Measurements from ENCODE around the gene PTEN. TPM values are rescaled to one million over a fixed set of nuclear protein-coding genes. Genes with fewer than 3 reads are reported as not detected.

Gene PTEN
- total and polyA plus RNA-seq, 9 of the 15 experiments (the other 6 are each of a cell fraction or from before 2014, with no cell fraction given), result 8.4 to 56.9 (median 22.2) TPM

DNA sequence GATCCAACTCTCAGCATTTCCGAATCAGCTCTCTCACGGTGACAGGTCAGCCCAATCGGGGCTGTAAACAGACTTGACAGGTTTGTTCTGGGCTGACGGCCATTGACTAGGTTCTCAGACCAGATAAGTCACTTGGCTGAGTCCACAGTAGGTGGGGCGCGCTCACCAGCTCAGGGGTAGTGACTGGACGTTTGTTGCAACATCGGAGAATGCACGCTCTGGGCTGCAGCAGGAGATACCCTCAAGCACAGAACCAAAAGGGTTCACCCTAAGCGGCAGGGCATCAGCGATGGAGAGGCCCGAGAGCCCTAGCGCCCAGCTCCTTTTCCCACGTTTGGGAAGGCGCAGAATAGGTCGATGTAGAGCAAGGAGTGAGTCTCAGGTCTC, 1.9 kb upstream of the PTEN start (continued):
- TF ChIP-seq, protein P1, sequence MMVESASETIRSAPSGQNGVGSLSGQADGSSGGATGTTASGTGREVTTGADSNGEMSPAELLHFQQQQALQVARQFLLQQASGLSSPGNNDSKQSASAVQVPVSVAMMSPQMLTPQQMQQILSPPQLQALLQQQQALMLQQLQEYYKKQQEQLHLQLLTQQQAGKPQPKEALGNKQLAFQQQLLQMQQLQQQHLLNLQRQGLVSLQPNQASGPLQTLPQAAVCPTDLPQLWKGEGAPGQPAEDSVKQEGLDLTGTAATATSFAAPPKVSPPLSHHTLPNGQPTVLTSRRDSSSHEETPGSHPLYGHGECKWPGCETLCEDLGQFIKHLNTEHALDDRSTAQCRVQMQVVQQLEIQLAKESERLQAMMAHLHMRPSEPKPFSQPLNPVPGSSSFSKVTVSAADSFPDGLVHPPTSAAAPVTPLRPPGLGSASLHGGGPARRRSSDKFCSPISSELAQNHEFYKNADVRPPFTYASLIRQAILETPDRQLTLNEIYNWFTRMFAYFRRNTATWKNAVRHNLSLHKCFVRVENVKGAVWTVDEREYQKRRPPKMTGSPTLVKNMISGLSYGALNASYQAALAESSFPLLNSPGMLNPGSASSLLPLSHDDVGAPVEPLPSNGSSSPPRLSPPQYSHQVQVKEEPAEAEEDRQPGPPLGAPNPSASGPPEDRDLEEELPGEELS (CRISPR knock-in tag; IDR thresholded peaks at IDR 0.05; ENCODE audit: borderline replicate concordance), result 0 out of 2 replicates have a peak, but pooled peaks have one; percentile 22
- TF ChIP-seq CREM (IDR thresholded peaks at IDR 0.05; ENCODE audit: low read depth) (peak; percentile 27; the same call in 1 of the 2 replicates), CBFA2T3 (IDR thresholded peaks at IDR 0.05) (0 out of 2 replicates have a peak, but pooled peaks have one; percentile 5), PRDM10 (IDR thresholded peaks at IDR 0.05; ENCODE audit: partially characterized antibody) (peak; percentile 67), SLC30A9 (CRISPR knock-in tag; IDR thresholded peaks at IDR 0.05) (no peak), ZSCAN29 (IDR thresholded peaks at IDR 0.05) (no peak), ZNF354B (CRISPR knock-in tag; IDR thresholded peaks at IDR 0.05) (no peak), TCF3 (CRISPR knock-in tag; IDR thresholded peaks at IDR 0.05) (peak; percentile 10; the same call in 1 of the 2 replicates), SMC3 (conservative IDR thresholded peaks at IDR 0.05; ENCODE audit: insufficient read depth, low read depth, low read length) (0 out of 2 replicates have a peak, but pooled peaks have one; percentile 31), ATF1 (CRISPR knock-in tag; IDR thresholded peaks at IDR 0.05) (no peak), ATF1 (tag; IDR thresholded peaks at IDR 0.05) (no peak), PTRF (tag; IDR thresholded peaks at IDR 0.05) (no peak), CREBBP (IDR thresholded peaks at IDR 0.05; ENCODE audit: low read depth, low read length) (no peak), NR1H2 (CRISPR knock-in tag; IDR thresholded peaks at IDR 0.05) (no peak), ZNF644 (tag; IDR thresholded peaks at IDR 0.05; ENCODE audit: low read depth) (no peak), ZNF785 (CRISPR knock-in tag; IDR thresholded peaks at IDR 0.05) (no peak), ZBTB1 (CRISPR knock-in tag; IDR thresholded peaks at IDR 0.05; ENCODE audit: borderline replicate concordance, low read depth) (no peak), ZSCAN32 (CRISPR knock-in tag; IDR thresholded peaks at IDR 0.05) (no peak), ILF3 (IDR thresholded peaks at IDR 0.05; ENCODE audit: borderline replicate concordance) (no peak), TEAD1 (CRISPR knock-in tag; IDR thresholded peaks at IDR 0.05) (no peak), HNRNPL (IDR thresholded peaks at IDR 0.05; ENCODE audit: low read depth, low read length) (no peak), ZNF507 (tag; conservative IDR thresholded peaks at IDR 0.05) (no peak), RCOR1 (IDR thresholded peaks at IDR 0.05; ENCODE audit: borderline replicate concordance in 1 of 2, low read depth in 2 of 2, low read length in 2 of 2) (peak in 1 of 2 experiments; percentile 28; a peak in 1 of 4 replicates), SREBF2 (CRISPR knock-in tag; IDR thresholded peaks at IDR 0.05) (no peak)
- TF ChIP-seq, protein P2, sequence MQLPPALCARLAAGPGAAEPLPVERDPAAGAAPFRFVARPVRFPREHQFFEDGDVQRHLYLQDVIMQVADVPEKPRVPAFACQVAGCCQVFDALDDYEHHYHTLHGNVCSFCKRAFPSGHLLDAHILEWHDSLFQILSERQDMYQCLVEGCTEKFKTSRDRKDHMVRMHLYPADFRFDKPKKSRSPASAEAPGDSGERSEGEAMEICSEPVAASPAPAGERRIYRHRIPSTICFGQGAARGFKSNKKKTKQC (CRISPR knock-in tag; IDR thresholded peaks at IDR 0.05), result no peak
- TF ChIP-seq, protein P3, sequence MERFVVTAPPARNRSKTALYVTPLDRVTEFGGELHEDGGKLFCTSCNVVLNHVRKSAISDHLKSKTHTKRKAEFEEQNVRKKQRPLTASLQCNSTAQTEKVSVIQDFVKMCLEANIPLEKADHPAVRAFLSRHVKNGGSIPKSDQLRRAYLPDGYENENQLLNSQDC (CRISPR knock-in tag; IDR thresholded peaks at IDR 0.05), result no peak

Data from K562 (cell line).